RWPE1 (cell line): ENCODE measurements around the gene LRRTM4.

Experiments
- CTCF ChIA-PET: fragments of 350-600 bp; sonication (Branson Sonifier 250); formaldehyde crosslinking; extraction: SDS; loops from one replicate; lab custom pipeline; 2021; lab: Yijun Ruan, JAX
- POLR2A ChIA-PET: fragments of 400-600 bp; formaldehyde crosslinking; extraction: SDS; loops from one replicate; lab custom pipeline; 2020; ENCODE audit warnings: antibody characterized with exemption; ENCODE audit not compliant: low non-redundant PET; lab: Yijun Ruan, JAX
- DNase-seq: peaks from one replicate; pipeline ENCODE4 v3.0.0; 2012; ENCODE audit warnings: low spot score
- H3K27ac ChIP-seq: fragments of 450-650 bp; 2 replicates; pipeline ENCODE4 v1.5.1; 2017
- CTCF ChIP-seq: fragments of 450-650 bp; conservative IDR thresholded peaks from 2 replicates; pipeline ENCODE4 v1.5.1; 2017; ENCODE audit warnings: low read depth, mild to moderate bottlenecking

Gene LRRTM4

DNA sequence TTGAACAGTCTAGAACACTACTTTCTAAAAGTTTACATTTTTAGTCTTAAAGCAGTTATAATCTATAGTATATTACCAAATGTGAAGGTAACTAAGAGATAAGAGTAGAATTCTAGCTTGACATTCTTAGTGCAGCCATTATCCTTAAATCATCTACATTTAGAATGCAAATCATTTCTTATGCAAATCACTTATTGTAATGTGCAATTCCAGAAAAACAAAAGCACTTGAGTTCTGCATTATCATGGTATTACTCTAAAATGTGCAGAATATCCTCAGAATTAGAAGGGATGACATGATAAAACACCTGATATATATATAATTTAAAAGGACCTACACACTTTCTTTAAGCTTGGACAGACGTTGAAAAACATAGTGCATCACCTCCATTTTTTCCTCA lies 712 bp upstream of the LRRTM4 start:
- ChIA-PET CTCF (no interaction called here), POLR2A (no interaction called here)

GRCh38 chr2:77521548-77521891 lies 656 bp downstream of the LRRTM4 start:
- POLR2A ChIA-PET: no interaction called here

More for the DNA sequence above, 712 bp upstream of the LRRTM4 start:
- H3K27ac ChIP-seq: no peak overlapping the region
- DNase-seq: no peak
- TF ChIP-seq CTCF: no peak

DNA sequence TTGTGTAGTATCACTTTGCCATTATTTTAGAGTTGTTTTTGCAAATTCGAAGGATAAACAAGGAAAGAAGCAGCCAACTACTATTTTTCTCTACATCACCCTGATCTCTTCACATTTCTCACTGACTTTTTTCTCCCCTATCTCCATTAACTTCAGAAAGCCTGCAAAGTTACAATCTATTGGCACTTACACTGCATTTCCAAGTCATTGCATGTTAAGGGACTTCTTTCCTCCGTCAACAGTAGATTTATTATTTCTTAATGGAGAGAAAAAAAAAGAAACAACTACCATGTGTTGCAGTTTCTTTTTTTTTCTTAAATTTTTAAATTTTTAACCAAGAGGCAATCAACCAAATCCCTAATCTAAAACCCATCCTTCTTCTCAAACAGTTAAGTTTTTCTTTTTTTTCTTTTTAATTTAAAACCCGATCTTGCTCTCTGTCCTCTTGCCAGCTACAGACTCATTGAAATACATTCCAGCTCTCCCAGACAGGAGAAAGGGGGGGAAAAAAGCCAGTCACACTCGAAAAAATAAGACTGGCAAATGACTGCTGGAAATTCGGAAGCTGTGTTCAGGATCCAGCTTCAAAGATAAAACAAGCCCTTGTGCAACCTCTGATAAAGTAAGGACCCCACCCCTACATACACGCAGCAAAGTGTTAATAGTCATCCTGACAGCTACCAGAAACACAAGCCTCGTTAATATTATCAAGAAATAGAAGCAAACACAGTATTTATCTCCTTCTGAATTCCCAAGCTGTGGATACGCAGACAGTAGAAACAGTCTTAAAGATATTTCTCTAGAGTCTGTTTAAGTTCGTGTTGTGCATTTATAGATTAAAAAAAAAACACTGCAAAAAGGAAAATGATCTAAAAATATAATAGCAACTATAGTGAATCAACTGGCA lies 1.3 kb downstream of the LRRTM4 start:
- CTCF ChIA-PET: no interaction called here

More at GRCh38 chr2:77521548-77521891, 656 bp downstream of the LRRTM4 start:
- TF ChIP-seq CTCF: no peak
- no peak overlapping the region for H3K27ac ChIP-seq
- CTCF ChIA-PET: no interaction called here
- DNase-seq: no peak

DNA sequence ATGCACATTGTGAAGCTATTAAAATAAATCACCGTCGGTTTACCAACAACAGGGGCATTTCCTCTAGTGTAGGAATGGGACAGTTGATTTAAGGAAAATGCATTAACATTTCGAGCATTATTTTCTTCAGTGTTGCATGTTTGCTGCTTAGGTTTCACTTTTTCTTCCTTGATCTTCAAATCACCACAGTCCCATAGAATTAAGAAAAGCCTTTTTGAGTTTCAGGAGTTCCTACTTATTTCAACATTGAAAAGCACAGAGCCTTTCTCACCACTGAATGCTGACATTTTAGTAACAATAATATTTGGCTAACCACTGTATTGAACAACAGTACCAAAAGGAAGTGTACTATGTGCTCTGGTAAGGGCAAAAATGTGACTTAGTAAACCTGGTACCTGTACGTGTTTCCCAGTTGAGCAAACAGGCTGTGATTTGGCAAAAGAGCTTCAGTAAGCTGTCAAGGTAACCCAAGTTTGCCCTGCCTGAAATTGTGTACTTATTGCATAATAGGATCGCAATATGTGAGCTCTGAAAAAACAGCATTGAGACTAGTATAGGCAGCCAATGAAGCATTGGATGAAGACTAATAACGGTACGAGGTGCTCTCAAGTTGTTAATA lies 2.2 kb downstream of the LRRTM4 start:
- CTCF ChIA-PET: interaction anchor here (0.6 to 0.7 kb wide), 3 partner anchors 566 to 1739 kb away, joined by 3 read pairs; no protein-coding TSS in a partner anchor
- no peak overlapping the region for H3K27ac ChIP-seq
- DNase-seq: no peak
- POLR2A ChIA-PET: no interaction called here
- no peak for TF ChIP-seq CTCF

More for the DNA sequence above, 1.3 kb downstream of the LRRTM4 start:
- H3K27ac ChIP-seq: no peak overlapping the region
- no peak for DNase-seq
- POLR2A ChIA-PET: no interaction called here
- TF ChIP-seq CTCF: no peak

- TF ChIP-seq CTCF: no peak
Measured at GRCh38 chr2:77519164-77519887, 2.9 kb downstream of the LRRTM4 start.

DNA sequence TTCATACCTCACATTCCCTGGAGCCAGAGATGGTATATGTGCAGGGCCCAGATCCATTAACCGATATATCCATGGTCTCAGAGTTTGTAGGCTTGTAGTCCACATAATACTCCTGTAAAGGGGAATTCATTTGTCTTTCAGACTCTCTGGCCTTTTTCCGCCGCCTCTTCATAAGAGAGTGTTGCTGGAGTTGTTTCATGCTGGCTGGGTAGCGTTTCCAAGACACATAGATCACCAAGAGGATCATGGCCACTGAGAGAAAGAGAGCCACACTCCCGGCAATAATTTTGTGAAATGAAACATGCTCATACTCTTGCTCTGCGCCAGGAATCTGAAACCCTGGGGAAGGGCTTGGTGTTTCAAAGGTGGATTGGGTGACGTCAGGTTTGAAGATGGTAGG lies 3.9 kb downstream of the LRRTM4 start:
- no peak for TF ChIP-seq CTCF
- no peak for DNase-seq
- no peak overlapping the region for H3K27ac ChIP-seq
- CTCF ChIA-PET: interaction anchor here (0.7 kb wide), 1 partner anchor 16 kb away, joined by 3 read pairs; no protein-coding TSS in a partner anchor
- POLR2A ChIA-PET: no interaction called here

More at GRCh38 chr2:77519164-77519887, 2.9 kb downstream of the LRRTM4 start:
- CTCF ChIA-PET: interaction anchor here (0.6 to 0.7 kb wide), 5 partner anchors 12 to 1739 kb away, joined by 3 read pairs; no protein-coding TSS in a partner anchor
- no peak overlapping the region for H3K27ac ChIP-seq
- DNase-seq: no peak
- POLR2A ChIA-PET: no interaction called here
